ENCODE results near the gene HEATR3.
A peak's percentile ranks its signal among the peaks of the same experiment; 100 is the strongest.

The HEATR3 gene

GRCh38 chr16:50153596-50154419, 88.0 kb downstream of the HEATR3 start:
- DNase-seq (ENCODE audit: low spot score) = peak; percentile 60

GRCh38 chr16:50154420-50154950, 88.7 kb downstream of the HEATR3 start:
- DNase-seq (ENCODE audit: low spot score) = peak; percentile 27

- no peak for DNase-seq (ENCODE audit: low spot score)
Observed at GRCh38 chr16:50155925-50156324, 90.2 kb downstream of the HEATR3 start.
